ENCODE data around the gene PIK3CA.

GRCh38 chr3:179184826-179185225 is 36.7 kb downstream of the PIK3CA start:
- TF ChIP-seq NR2F1 (conservative IDR thresholded peaks at IDR 0.05) = no peak
- TF ChIP-seq TARDBP (IDR thresholded peaks at IDR 0.05; ENCODE audit: borderline replicate concordance) = no peak
- no peak for TF ChIP-seq EP300 (IDR thresholded peaks at IDR 0.05; ENCODE audit: borderline replicate concordance in 1 of 2, control insufficient read depth in 1 of 2, low read depth in 2 of 2, low read length in 2 of 2)
- no peak for TF ChIP-seq CTCF (IDR thresholded peaks at IDR 0.05 in 2 of 3, conservative IDR thresholded peaks at IDR 0.05 in 1 of 3; ENCODE audit: control insufficient read depth in 2 of 3, extremely low read depth in 1 of 3, insufficient read depth in 1 of 3, low read depth in 3 of 3, low read length in 3 of 3)
- TF ChIP-seq NR2C2 (IDR thresholded peaks at IDR 0.05; ENCODE audit: borderline replicate concordance, control insufficient read depth, insufficient read length, low read depth) = no peak
- TF ChIP-seq POLR2AphosphoS2 (IDR thresholded peaks at IDR 0.05; ENCODE audit: low read depth, low read length) = no peak
- no peak for TF ChIP-seq BCL11A (IDR thresholded peaks at IDR 0.05; ENCODE audit: low read depth, low read length)
- TF ChIP-seq JUND (IDR thresholded peaks at IDR 0.05; ENCODE audit: low read depth, low read length) = no peak
- no peak for TF ChIP-seq CEBPB (IDR thresholded peaks at IDR 0.05; ENCODE audit: borderline replicate concordance in 1 of 2, low read depth in 2 of 2, low read length in 2 of 2)
- TF ChIP-seq DPF2 (IDR thresholded peaks at IDR 0.05) = no peak

All from GM12878 (cell line).